AG20443 (cell line): ENCODE data around the gene VWC2L.

ENCODE experiments used
- DNase-seq: peaks from one replicate; pipeline ENCODE4 v3.0.0; 2012; ENCODE audit warnings: low spot score, mixed read lengths

The VWC2L gene

DNA sequence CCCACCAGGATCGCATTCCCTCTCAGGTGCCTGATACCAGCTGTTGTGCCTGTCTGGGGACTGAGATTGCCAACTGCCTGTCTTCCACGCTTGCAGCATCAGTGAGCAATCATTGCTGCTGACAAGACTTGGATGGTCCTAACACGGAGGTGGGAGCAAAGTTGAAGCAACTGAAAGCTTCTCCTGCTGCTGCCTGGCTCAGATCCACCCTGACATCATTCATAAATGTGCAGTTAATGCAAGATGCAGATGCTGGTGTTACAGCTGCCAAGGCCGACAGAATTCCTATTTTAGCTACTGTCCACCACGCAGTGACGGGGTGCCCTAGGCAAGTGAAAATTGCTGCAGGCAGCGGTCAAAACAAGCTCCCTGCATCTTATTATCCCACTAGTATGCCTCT lies 131.4 kb downstream of the VWC2L start:
- DNase-seq, result peak; percentile 14

- peak; percentile 39 for DNase-seq
Measured at GRCh38 chr2:214542866-214543265, 132.0 kb downstream of the VWC2L start.

DNA sequence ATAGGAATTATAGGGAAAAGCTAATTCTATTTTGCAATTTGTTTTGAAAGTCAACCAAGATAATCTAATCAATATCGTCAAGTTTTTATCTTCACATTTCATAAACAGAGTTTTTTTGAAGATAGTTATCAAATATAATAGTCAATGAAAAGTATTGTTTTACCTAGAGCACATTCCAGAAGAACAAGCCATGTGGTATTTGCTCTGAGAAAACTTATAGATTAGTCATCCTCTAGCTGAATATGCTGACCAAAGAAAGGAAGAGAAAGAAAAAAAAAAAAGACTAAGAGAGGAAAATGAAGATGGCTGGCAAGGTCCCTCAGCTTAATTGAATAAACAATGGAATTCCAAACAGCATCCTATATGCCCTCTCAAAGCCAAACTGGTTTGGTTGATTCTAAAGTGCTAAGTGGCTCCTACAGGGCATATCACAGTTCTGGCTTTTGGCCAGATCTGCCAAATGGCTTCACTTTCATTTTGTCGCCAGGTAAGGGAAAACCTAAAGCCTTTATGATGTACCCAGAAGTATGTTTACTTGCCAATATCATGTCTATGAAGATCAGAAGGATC lies 132.6 kb downstream of the VWC2L start:
- DNase-seq, result no peak

- DNase-seq, result no peak
Measured at GRCh38 chr2:214545898-214546542, 135.2 kb downstream of the VWC2L start.

DNA sequence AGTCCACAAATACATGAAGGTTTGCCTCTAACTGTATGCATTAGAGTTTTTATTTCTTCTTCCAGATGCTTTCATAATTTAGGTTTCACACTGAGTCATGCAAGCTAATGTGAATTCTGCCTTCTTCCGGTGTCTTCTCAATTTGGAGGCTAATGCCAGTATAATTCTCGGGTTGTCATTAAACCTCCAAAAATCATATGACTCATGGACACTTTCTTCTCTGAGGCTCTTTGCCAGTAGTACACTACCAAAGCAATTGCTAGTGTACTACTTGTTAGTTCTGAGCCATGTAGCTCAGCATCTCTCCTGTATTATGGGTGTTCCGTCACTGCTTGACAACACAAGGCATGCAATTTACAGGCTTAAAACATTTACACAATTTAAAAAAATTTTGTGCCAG lies 137.1 kb downstream of the VWC2L start:
- DNase-seq, result no peak

GRCh38 chr2:214549946-214550345 lies 139.1 kb downstream of the VWC2L start:
- DNase-seq, result no peak

DNA sequence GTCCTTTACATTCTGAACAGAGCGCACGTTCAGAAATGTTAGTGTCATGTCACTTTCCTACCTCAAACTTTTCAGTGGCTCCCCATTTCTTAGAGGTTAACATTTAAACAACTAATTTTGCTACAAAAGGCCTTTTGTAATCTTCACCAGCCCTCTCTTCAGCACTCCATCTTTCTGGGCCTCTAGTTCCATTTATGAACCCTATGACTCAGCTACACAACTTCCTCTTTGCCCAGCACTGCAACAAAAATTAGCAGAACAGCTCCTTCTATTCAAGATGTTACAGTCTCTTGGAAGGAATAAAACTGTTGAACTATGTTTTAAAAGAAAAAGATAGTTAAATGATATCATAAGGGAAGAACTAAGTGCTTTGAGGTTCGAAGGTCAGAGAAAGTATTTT lies 139.9 kb downstream of the VWC2L start:
- no peak for DNase-seq

DNA sequence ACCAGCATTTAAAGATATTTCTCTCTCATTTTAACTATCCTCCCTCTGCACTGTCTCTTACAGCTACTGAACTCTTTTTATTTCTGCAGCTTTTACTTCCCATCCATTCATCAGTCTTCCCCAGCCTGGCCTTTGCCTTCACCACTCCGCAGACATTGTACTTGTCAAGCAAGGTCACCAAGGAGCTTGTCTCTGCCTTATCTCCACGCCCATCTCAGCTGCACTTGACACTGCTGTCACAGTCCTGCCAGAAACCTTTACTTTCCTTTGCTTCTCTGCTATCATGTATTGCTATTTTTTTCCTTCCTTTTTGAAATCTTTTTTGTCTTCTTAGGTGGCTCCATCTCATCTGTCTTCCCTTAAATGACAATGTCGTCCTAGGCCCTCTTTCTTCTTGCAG lies 147.0 kb downstream of the VWC2L start:
- no peak for DNase-seq

DNA sequence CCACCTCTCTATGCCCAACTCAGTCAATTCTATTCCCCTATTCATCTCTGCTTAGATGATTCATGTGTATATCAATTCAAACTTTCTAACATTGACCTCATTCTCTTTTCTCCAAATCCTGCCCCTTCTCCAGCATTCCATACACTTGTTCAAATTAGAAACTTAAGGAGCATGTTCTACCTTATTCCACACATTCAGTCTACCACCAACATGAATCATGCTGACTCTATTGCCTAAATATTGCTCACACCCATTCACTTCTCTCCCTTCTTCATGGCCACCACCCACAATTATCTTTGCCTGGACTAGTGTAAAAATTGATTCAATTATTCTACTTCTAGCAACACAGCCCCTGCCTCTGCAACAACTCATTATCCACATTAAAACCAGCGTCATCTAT lies 147.5 kb downstream of the VWC2L start:
- DNase-seq, result no peak

- DNase-seq, result no peak
Measured at GRCh38 chr2:214560176-214560575, 149.3 kb downstream of the VWC2L start.

DNA sequence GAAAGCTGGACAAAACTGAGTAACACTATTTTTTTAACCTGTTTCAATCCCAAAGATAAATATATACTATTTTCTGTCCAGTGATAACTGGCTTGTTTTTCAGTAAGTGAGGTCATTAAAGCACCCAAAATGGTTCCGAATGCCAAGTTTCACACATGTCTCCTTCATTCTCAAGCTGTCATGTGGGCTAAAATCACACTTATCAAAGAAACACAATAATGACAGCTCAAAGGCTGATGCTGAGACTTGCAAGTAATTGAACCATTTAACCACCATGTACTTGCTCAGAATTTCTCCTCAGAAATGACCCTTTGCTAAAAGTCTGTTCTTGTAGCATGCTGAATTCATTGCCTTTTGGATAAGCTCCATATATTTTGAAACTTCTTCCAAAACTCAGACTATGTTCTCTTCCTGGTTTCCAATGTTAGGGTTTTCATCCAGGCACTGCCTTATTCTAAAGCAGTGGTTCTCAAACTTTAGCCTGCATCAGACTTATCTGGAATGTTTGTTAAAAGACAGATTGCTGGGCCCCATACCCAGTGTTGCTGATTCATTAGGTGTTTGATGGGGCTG lies 149.8 kb downstream of the VWC2L start:
- no peak for DNase-seq

DNA sequence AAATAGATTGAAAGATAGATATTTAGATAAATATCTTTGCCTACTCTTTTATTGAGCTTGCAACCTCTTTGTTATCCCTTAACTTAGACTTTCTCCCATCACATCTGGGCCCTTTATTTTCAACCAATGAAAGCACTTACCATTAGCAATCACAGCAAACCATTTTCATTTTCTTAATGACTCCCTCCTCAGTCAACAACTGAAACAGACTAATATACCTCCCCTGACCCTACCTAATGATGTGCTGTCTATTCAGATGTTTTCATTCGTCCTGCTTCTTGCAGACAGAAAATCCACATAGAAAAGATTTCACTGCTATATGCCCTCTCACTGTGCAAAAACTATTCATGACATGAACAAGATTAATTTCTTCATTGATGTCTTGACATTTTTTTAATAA lies 154.4 kb downstream of the VWC2L start:
- no peak for DNase-seq

- DNase-seq, result no peak
Measured at GRCh38 chr2:214566457-214566856, 155.6 kb downstream of the VWC2L start.

GRCh38 chr2:214569419-214570035 lies 158.7 kb downstream of the VWC2L start:
- DNase-seq, result no peak

- DNase-seq, result no peak
Measured at GRCh38 chr2:214574084-214574781, 163.4 kb downstream of the VWC2L start.

GRCh38 chr2:214575030-214575429 lies 164.2 kb downstream of the VWC2L start:
- DNase-seq, result no peak

DNA sequence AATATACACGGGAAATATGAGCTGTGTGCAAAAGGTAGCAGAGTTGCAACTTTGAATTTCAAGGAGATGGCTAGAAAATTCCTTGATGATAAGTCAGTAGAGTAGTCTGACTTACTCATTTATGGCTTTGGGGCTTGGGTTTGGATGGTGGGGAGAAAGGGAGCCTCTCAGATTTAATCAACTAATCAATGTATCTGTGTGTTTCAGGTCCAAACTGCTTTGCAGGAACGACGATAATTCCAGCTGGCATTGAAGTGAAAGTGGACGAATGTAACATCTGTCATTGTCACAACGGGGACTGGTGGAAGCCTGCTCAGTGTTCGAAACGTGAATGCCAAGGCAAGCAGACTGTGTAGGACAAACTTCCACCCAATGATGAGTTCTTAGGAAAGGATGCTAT lies 164.6 kb downstream of the VWC2L start:
- no peak for DNase-seq

DNA sequence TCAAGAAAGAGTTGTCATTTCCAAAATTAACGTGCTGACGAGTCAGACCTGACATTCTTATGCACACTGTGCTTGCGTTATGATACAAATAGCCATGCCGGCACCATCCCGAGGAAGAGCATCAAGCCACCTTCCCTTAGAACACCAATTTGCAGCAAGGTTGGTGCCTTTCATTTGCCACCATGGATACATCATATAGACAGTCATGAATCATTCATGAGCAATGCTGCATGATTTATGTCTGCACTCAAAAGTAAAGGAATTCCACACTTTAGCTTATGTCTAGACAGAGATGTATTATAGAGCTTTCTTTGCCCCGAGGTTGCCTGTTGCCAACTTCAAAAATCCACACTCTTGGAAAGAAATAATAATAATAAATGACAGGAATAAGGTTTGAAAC lies 166.9 kb downstream of the VWC2L start:
- no peak for DNase-seq

- no peak for DNase-seq
Measured at GRCh38 chr2:214578442-214578841, 167.6 kb downstream of the VWC2L start.

DNA sequence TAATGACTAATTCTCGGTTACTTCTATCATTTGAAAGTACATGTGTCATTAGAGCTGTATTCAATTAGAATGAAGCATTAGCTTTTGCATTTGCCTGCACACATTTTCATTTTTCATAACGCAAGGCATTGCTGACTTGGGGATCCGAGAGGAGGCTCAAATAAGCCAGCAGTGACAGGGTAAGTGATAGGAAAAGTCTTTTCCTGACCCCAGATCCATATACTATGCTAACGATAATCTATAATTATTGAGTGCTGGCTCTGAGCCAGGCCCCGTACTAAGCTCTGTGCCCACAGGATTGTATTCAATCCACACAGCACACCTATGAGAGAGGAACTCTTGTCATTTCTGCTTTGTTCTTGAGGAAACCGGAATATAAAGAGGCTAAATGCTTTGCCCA lies 168.2 kb downstream of the VWC2L start:
- no peak for DNase-seq

DNA sequence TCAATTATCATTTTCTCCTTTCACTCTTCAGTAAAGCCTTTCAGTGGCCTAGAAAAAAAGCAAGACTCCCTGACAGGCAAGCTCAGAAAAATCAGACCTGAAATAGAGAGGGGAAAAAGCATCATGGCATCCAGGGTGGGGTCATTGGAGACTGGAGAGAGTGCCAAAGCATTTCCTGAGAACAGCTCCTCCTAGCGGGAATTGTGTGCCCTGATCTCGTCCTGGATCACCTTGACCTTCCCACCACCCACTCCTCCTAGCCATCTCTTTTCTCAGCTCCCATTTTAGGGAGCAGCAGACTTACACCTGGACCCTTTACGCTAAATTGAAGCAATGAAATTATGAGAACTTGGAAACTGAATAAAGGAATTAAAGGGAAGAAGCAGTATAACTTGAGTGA lies 176.6 kb downstream of the VWC2L start:
- no peak for DNase-seq

DNA sequence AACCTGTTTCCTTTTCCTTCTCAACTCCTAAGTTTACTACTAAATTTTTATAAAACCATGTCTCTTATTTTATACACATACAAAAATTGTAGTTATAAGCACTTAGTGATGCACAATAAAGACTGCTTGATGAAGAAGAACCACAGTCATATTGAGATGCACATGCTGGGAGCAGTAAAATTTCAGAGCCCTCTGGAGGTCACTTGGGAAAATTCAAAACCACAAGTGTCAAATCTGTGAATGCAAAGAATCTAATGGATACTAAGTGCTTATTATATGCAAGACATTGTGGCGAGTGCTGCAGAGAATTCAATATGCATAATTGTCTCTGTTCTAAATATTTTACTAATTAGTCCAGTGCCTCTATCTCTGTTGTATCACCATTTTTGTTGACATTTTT lies 180.5 kb downstream of the VWC2L start:
- no peak for DNase-seq

DNA sequence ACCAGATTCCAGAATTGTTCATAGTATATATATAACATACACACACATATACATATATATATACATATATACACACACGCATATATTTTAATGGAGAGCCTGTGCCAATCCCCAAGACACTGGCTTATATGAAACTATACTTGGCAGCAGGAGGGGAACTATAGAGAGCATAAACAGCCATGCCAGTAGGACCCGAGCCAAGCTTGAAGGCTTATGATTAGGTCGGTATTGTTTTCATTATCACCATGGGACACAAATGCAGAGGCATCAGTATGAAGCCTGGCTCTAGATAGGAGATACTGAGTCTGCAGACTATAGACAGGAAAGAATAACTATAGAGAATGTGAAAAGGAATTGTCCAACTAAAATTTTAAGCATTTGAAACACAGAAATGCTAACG lies 181.2 kb downstream of the VWC2L start:
- no peak for DNase-seq
